ENCODE measurements around the gene HES6.

DNA sequence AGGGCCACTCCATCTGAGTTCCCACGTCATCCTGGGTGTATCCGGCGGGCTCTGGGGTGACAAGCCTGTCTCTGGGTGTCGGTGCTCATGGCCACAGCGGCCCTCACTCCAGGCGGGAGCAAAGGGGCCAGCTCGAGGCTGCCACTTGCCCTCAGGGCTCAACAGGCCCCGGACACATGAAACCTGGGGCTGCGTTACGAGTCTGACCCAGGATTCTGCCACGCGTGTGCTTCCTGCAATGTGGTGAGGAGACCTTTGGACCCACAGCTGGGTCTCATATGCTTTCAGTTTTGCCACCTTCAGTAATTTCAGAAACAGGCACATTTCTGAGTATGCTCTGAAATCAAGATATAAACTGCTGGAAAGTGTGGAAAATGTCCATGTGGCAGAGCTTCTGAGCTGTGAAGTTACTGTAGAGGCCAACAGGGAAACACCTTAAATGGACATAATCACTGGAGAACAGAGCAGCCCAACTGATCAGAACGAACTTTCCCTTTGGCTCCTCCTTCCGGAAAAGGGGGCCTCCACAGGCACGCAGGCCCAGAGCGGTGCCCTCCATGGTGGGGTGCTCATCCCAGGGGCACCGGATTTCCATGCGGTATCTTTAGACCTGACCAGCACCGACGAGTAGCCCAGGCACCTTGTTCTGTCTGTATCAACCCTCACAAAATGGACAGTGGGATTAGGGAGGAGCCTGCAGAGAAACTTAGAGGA, 34.5 kb upstream of the HES6 start:
- no peak for TF ChIP-seq POLR2A (IDR thresholded peaks at IDR 0.05)
- TF ChIP-seq, protein P1, sequence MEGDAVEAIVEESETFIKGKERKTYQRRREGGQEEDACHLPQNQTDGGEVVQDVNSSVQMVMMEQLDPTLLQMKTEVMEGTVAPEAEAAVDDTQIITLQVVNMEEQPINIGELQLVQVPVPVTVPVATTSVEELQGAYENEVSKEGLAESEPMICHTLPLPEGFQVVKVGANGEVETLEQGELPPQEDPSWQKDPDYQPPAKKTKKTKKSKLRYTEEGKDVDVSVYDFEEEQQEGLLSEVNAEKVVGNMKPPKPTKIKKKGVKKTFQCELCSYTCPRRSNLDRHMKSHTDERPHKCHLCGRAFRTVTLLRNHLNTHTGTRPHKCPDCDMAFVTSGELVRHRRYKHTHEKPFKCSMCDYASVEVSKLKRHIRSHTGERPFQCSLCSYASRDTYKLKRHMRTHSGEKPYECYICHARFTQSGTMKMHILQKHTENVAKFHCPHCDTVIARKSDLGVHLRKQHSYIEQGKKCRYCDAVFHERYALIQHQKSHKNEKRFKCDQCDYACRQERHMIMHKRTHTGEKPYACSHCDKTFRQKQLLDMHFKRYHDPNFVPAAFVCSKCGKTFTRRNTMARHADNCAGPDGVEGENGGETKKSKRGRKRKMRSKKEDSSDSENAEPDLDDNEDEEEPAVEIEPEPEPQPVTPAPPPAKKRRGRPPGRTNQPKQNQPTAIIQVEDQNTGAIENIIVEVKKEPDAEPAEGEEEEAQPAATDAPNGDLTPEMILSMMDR (IDR thresholded peaks at IDR 0.05): no peak
